Omental fat pad (tissue), 4 donors: ENCODE measurements around the gene PFKFB3. TPM values are rescaled to one million over a fixed set of nuclear protein-coding genes. Genes with fewer than 3 reads are reported as not detected.

Experiments used
- ATAC-seq: fragments of 150-250 bp; one replicate; pipeline ENCODE4 v1.9.1; 2016; ENCODE audit warnings: mild to moderate bottlenecking, moderate library complexity; ENCODE audit not compliant: low FRiP score
- DNase-seq: peaks from one replicate; pipeline ENCODE4 v3.0.0-alpha.2; 2019; ENCODE audit warnings: low spot score
- total RNA-seq, 4 donors: library from RNA; depleted of rRNA; stranded (reverse); fragments of >200 nt; gene quantifications; one replicate each; pipeline ENCODE4 v1.1.0, GENCODE V29; 2016
- TF ChIP-seq, protein P1 (sequence below), 3 donors: fragments of 450-650 bp; IDR thresholded peaks; one replicate each; pipeline ENCODE4 v1.5.1; 2016 to 2017; ENCODE audit warnings: antibody characterized with exemption in 3 of 3, mild to moderate bottlenecking in 3 of 3, moderate library complexity in 2 of 3

PFKFB3 gene
- total RNA-seq, 4 donors from 2014 or later, result 213 to 1,086 (median 354) TPM

DNA sequence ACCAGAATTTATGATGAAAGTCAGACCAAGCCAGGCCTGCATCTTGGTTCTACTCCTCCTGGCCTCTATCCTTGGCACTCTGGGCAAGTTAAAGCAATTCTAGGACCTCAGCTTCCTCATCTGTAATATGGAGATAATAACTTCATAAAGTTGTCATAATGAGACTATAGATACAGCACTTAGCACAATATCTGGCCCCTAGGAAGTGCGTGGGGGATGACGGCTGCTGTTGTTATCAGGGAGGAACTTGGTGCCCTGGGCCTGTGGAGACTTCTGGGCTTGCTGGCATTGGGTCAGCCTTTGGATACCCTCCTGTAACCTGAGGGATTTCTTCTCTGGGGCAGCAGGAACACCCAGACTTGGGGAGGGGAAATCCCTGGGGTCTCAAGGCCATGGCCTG lies 27.6 kb downstream of the PFKFB3 start:
- ATAC-seq, result no peak

DNA sequence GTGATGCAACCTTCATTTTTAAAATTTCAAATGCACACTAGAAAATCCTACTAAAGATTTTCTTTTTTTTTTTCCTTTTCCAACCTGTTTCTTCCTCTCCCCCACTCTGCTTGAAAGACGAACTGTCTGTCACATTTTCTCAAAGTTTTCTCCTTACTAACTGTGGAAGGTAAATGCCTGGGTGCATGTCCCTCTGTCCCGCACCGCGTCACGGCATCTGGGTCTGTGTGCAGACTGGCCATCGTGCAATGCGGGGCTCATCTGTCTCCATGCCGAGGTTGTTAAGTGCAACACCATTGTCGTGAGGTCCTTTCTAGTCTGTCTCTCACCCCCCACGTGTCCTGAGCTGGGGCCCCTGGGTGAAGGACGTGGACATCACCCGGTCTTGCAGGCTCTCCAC lies 28.4 kb downstream of the PFKFB3 start:
- DNase-seq, result no peak
- ATAC-seq, result no peak
- TF ChIP-seq, protein P1, sequence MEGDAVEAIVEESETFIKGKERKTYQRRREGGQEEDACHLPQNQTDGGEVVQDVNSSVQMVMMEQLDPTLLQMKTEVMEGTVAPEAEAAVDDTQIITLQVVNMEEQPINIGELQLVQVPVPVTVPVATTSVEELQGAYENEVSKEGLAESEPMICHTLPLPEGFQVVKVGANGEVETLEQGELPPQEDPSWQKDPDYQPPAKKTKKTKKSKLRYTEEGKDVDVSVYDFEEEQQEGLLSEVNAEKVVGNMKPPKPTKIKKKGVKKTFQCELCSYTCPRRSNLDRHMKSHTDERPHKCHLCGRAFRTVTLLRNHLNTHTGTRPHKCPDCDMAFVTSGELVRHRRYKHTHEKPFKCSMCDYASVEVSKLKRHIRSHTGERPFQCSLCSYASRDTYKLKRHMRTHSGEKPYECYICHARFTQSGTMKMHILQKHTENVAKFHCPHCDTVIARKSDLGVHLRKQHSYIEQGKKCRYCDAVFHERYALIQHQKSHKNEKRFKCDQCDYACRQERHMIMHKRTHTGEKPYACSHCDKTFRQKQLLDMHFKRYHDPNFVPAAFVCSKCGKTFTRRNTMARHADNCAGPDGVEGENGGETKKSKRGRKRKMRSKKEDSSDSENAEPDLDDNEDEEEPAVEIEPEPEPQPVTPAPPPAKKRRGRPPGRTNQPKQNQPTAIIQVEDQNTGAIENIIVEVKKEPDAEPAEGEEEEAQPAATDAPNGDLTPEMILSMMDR (IDR thresholded peaks at IDR 0.05), result no peak

More for the DNA sequence above, 27.6 kb downstream of the PFKFB3 start:
- TF ChIP-seq, protein P1 (IDR thresholded peaks at IDR 0.05), result no peak
- no peak for DNase-seq

DNA sequence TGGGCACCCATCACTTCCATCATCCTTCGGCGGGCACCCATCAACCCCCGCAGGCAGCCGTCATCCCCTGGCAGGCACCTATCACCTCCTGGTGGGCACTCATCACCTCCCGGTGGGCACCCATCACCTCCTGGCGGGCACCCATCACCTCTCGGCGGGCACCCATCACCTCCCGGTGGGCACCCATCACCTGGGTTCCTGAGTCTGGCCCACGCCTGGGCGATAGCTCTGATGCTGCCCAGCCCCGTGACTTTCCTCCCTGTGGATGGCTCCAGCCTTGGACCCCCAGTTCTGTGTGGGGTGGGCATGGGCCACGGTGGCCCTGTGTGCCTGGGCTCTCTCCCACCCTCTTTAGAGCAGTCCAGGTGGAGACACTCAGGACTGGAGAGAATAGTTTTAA lies 29.0 kb downstream of the PFKFB3 start:
- ATAC-seq (no peak), DNase-seq (no peak)
- TF ChIP-seq, protein P1 (IDR thresholded peaks at IDR 0.05), result no peak

DNA sequence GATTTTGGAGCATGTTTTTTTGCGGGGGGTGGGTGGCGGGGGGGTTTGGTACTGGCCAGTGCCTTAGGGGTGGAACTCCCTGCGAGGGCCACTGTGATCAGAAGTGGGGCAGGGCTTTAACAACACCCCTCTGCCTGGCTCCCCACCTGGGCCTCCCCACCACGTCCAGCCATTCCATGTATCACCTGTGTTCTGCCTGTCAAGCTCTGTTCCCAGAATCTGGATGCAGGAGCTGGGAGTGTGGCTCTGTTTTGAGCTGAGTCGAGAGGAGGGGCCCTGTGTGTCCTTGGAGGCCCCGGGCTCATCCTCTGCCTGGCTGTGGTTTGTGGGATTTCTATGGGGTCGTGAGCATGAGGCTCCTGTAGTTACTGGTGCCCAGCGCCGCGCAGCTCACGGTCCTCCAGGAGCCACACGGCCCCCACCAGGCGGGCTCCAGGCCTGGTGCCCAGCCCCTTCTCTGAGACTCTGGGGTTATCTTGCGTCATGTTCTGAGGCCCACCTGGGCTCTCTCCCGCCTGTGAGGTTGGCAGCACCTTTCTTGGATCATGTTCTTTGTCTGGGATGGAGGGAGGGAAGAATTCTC lies 29.6 kb downstream of the PFKFB3 start:
- TF ChIP-seq, protein P1 (IDR thresholded peaks at IDR 0.05), result no peak
- DNase-seq, result no peak
- ATAC-seq, result no peak

DNA sequence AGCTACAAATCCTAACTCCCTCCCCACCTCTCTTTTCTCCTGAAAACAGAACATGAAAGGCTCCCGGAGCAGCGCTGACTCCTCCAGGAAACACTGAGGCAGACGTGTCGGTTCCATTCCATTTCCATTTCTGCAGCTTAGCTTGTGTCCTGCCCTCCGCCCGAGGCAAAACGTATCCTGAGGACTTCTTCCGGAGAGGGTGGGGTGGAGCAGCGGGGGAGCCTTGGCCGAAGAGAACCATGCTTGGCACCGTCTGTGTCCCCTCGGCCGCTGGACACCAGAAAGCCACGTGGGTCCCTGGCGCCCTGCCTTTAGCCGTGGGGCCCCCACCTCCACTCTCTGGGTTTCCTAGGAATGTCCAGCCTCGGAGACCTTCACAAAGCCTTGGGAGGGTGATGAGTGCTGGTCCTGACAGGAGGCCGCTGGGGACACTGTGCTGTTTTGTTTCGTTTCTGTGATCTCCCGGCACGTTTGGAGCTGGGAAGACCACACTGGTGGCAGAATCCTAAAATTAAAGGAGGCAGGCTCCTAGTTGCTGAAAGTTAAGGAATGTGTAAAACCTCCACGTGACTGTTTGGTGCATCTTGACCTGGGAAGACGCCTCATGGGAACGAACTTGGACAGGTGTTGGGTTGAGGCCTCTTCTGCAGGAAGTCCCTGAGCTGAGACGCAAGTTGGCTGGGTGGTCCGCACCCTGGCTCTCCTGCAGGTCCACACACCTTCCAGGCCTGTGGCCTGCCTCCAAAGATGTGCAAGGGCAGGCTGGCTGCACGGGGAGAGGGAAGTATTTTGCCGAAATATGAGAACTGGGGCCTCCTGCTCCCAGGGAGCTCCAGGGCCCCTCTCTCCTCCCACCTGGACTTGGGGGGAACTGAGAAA lies 30.4 kb downstream of the PFKFB3 start:
- ATAC-seq, result no peak
- TF ChIP-seq, protein P1 (IDR thresholded peaks at IDR 0.05), result no peak
- no peak for DNase-seq

DNA sequence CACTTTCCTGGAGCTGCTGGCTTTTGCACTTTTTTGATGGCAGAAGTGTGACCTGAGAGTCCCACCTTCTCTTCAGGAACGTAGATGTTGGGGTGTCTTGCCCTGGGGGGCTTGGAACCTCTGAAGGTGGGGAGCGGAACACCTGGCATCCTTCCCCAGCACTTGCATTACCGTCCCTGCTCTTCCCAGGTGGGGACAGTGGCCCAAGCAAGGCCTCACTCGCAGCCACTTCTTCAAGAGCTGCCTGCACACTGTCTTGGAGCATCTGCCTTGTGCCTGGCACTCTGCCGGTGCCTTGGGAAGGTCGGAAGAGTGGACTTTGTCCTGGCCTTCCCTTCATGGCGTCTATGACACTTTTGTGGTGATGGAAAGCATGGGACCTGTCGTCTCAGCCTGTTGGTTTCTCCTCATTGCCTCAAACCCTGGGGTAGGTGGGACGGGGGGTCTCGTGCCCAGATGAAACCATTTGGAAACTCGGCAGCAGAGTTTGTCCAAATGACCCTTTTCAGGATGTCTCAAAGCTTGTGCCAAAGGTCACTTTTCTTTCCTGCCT lies 31.1 kb downstream of the PFKFB3 start:
- TF ChIP-seq, protein P1 (IDR thresholded peaks at IDR 0.05), result no peak
- ATAC-seq, result no peak
- DNase-seq, result no peak
